Measurements from ENCODE around the gene PRKAA2. TPM values are rescaled to one million over a fixed set of nuclear protein-coding genes. Genes with fewer than 3 reads are reported as not detected.

Gene PRKAA2
- total RNA-seq, 2 experiments from 2014 or later = not detected

DNA sequence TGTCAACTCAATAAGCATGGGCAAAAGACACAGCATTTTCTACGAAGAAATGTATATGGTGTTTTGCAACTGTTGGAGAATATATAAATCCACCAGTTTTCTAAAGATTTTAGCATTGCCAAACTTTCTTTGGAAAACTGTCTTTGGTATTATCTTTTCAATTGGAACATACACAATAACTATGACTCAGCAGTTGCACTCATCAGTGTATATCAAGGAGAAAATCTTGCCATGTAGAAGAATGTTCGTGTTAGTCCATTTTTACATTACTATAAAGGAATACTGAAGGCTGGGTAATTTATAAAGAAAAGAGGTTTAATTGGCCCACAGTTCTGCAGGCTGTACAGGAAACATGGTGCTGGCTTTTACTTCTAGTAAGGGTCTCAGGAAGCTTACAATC is 41.1 kb downstream of the PRKAA2 start:
- Histone ChIP-seq H4K20me1 (ENCODE audit: insufficient read depth, low read length) (no peaks in the 10 kb centered on the region), H3K9me2 (ENCODE audit: insufficient read depth, low read length) (no peaks in the 10 kb centered on the region), H2AFZ (ENCODE audit: low read length) (no peak overlapping the region), H3K4me2 (ENCODE audit: low read length) (no peak overlapping the region), H3K4me1 (ENCODE audit: insufficient read depth, low read length, poor library complexity, severe bottlenecking) (no peaks in the 10 kb centered on the region), H3K79me2 (ENCODE audit: insufficient read depth, low read depth, low read length) (no peaks in the 10 kb centered on the region), H3K27ac (ENCODE audit: low read depth, low read length, poor library complexity, severe bottlenecking) (no peak overlapping the region), H3K36me3 (ENCODE audit: insufficient read depth, low read length) (no peaks in the 10 kb centered on the region), H3K9me3 (ENCODE audit: low read length) (no peaks in the 10 kb centered on the region), H3K4me3 (ENCODE audit: low read depth, low read length, poor library complexity, severe bottlenecking) (no peak overlapping the region)
- CTCF ChIA-PET (ENCODE audit: unreplicated experiment) = no interaction called here
- no peak for TF ChIP-seq EZH2phosphoT487 (IDR thresholded peaks at IDR 0.05; ENCODE audit: borderline replicate concordance, low read depth, low read length)
- TF ChIP-seq, protein P1, sequence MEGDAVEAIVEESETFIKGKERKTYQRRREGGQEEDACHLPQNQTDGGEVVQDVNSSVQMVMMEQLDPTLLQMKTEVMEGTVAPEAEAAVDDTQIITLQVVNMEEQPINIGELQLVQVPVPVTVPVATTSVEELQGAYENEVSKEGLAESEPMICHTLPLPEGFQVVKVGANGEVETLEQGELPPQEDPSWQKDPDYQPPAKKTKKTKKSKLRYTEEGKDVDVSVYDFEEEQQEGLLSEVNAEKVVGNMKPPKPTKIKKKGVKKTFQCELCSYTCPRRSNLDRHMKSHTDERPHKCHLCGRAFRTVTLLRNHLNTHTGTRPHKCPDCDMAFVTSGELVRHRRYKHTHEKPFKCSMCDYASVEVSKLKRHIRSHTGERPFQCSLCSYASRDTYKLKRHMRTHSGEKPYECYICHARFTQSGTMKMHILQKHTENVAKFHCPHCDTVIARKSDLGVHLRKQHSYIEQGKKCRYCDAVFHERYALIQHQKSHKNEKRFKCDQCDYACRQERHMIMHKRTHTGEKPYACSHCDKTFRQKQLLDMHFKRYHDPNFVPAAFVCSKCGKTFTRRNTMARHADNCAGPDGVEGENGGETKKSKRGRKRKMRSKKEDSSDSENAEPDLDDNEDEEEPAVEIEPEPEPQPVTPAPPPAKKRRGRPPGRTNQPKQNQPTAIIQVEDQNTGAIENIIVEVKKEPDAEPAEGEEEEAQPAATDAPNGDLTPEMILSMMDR (conservative IDR thresholded peaks at IDR 0.05; ENCODE audit: low read length) = no peak
- intact Hi-C loops (cut with micrococcal nuclease; ENCODE audit: unreplicated experiment) = no loop called here
- no peak for DNase-seq (ENCODE audit: low spot score)
- POLR2A ChIA-PET = no interaction called here
- BruUV-seq (replicated peaks) = no TSS peak

DNA sequence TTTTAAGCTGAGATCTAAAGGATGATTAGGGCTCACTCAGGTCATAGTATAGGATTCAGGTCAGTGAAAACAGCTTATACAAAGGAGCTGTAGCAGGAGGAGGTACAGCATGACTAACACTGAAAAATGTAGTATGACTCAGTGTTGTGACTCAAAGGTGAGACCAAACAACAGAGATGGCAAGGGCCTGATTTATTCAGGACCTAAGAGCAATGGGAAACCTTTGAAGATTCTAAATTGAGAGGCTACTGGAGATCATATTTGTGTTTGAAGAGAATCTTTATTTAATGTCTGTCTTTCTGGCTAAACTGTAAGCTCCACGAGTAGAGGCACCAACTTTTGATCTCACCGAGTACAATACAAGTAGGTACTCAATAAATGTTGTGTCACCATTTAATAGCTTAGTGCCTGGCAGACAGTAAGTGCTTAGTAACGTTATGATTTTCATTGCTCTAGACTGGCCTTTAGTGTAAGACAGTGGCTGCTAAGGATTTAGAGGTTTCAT is 43.5 kb downstream of the PRKAA2 start:
- ChIA-PET CTCF (ENCODE audit: unreplicated experiment) (interaction anchor here (0.6 kb wide), 1 partner anchor 394 kb away, joined by 3 read pairs; no protein-coding TSS in a partner anchor), POLR2A (interaction anchor here (0.5 to 0.6 kb wide), 3 partner anchors 63 to 355 kb away, joined by 3 read pairs; no protein-coding TSS in a partner anchor)
- intact Hi-C loops (cut with micrococcal nuclease; ENCODE audit: unreplicated experiment) = no loop called here
- Histone ChIP-seq H3K4me3 (ENCODE audit: low read depth, low read length, poor library complexity, severe bottlenecking) (no peak overlapping the region), H3K27ac (ENCODE audit: low read depth, low read length, poor library complexity, severe bottlenecking) (no peak overlapping the region), H4K20me1 (ENCODE audit: insufficient read depth, low read length) (no peaks in the 10 kb centered on the region), H3K4me2 (ENCODE audit: low read length) (no peak overlapping the region), H3K9me3 (ENCODE audit: low read length) (no peaks in the 10 kb centered on the region), H3K9me2 (ENCODE audit: insufficient read depth, low read length) (no peaks in the 10 kb centered on the region), H3K4me1 (ENCODE audit: insufficient read depth, low read length, poor library complexity, severe bottlenecking) (no peaks in the 10 kb centered on the region), H3K79me2 (ENCODE audit: insufficient read depth, low read depth, low read length) (no peaks in the 10 kb centered on the region), H2AFZ (ENCODE audit: low read length) (no peak overlapping the region), H3K36me3 (ENCODE audit: insufficient read depth, low read length) (no peaks in the 10 kb centered on the region)
- TF ChIP-seq, protein P1 (conservative IDR thresholded peaks at IDR 0.05; ENCODE audit: low read length) = no peak
- no peak for TF ChIP-seq EZH2phosphoT487 (IDR thresholded peaks at IDR 0.05; ENCODE audit: borderline replicate concordance, low read depth, low read length)
- no TSS peak for BruUV-seq (replicated peaks)
- no peak for DNase-seq (ENCODE audit: low spot score)

DNA sequence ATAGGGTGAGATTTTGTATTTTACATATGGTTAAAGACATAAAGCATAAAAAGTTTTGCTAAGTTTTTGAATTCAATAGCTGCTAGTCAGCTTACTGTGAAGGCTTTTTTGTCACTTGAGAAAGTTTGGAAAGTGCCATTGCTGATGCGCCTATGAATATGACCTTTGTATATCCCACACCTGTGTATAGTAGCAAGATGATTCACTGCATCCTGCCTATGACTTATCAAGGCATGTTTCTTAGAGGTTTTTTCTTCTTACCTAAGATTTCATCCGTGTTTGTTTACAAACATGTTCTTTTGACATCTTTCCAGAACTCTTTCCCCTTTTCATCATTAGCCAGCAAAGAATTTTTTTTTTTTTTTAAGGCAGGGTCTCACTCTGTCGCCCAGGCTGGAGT is 51.5 kb downstream of the PRKAA2 start:
- intact Hi-C loops (cut with micrococcal nuclease; ENCODE audit: unreplicated experiment) = no loop called here
- no peak for DNase-seq (ENCODE audit: low spot score)
- H3K4me1 ChIP-seq (ENCODE audit: insufficient read depth, low read length, poor library complexity, severe bottlenecking) = no peaks in the 10 kb centered on the region
- H4K20me1 ChIP-seq (ENCODE audit: insufficient read depth, low read length) = no peaks in the 10 kb centered on the region
- no TSS peak for BruUV-seq (replicated peaks)
- H3K9me2 ChIP-seq (ENCODE audit: insufficient read depth, low read length) = no peaks in the 10 kb centered on the region
- no peak overlapping the region for H2AFZ ChIP-seq (ENCODE audit: low read length)
- H3K36me3 ChIP-seq (ENCODE audit: insufficient read depth, low read length) = no peaks in the 10 kb centered on the region
- H3K27ac ChIP-seq (ENCODE audit: low read depth, low read length, poor library complexity, severe bottlenecking) = no peak overlapping the region
- CTCF ChIA-PET (ENCODE audit: unreplicated experiment) = no interaction called here
- H3K79me2 ChIP-seq (ENCODE audit: insufficient read depth, low read depth, low read length) = no peaks in the 10 kb centered on the region
- H3K9me3 ChIP-seq (ENCODE audit: low read length) = no peaks in the 10 kb centered on the region
- H3K4me2 ChIP-seq (ENCODE audit: low read length) = no peak overlapping the region
- POLR2A ChIA-PET = interaction anchor here (0.6 kb wide), 1 partner anchor 1344 kb away, joined by 3 read pairs; no protein-coding TSS in a partner anchor
- H3K4me3 ChIP-seq (ENCODE audit: low read depth, low read length, poor library complexity, severe bottlenecking) = no peak overlapping the region
- TF ChIP-seq, protein P1 (conservative IDR thresholded peaks at IDR 0.05; ENCODE audit: low read length) = no peak
- no peak for TF ChIP-seq EZH2phosphoT487 (IDR thresholded peaks at IDR 0.05; ENCODE audit: borderline replicate concordance, low read depth, low read length)

All from OCI-LY7 (cell line).